Measurements from ENCODE around the gene TMEM140. TPM values are rescaled to one million over a fixed set of nuclear protein-coding genes. Genes with fewer than 3 reads are reported as not detected.

Gene TMEM140
- total RNA-seq, 8 experiments from 2014 or later: 4.7 to 18.5 (median 11.4) TPM

GRCh38 chr7:135160098-135160857, 12.4 kb downstream of the TMEM140 start:
- 63 to 100% (median 84%) methylated on average over 1 to 5 of the region's 5 CpGs; no CpG with 5 or more reads in 2 of the 10 experiments for WGBS, 10 experiments
- H3K4me1 ChIP-seq (replicated peaks in 1 of 2): peaks cover 0 to 6% of the 10 kb centered on the region in 2 donors
- ATAC-seq (replicated peaks in 6 of 8): peak in 2 of 8 experiments; percentile 41 to 49
- in situ Hi-C loops (cut with MboI; ENCODE audit: low pct_unique_long_range_greater_than_20kb in 2 of 9, low sequenced_read_pairs in 9 of 9, unreplicated experiment in 9 of 9): loop anchor here in 2 of 9 experiments (25.0 kb wide), 2 partner anchors 173 to 198 kb away; partner anchors contain the start of gene AGBL3 (in 1 of the 2)
- H3K27ac ChIP-seq: no peak overlapping the region
- no peak overlapping the region for H3K4me3 ChIP-seq

DNA sequence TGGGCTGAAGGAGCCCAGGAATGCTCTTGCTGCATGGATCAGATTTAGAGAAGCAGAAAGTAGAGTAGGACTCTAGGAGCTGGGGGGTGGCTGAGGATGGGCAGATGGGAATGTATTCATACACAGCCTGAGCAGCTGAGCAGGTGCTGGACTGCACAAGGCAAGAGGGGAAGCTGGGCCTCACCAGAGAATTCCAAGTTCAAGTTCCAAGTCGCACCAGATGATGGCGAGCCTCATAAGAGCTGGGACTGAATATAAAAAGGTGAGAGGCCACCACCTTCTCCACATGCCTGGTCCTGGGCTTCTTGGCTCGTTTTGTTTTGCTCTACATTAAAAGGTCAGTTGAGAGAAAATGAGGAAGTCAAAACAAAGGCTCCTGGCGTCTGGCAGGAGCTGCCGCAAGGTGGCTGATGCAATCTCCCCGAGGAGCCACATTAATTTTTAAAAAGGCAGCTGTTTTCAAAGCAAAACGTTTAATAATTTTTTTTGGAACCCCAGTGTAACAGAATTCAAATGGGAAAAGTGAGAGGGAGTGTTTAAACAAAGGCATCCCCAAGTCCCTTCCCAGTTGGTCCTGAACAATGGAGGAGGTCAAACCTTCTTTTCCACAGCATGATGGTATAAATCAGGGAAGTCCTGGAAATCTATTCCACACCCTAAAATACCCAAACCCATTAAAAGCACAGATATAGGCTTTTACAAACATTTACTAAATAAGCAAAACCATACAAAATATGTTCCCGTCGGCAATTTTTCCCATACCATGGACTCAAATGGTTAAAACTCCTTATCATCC, 13.2 kb downstream of the TMEM140 start:
- peak in 5 of 8 experiments; percentile 19 to 45 (median 21) for ATAC-seq (replicated peaks in 6 of 8)

GRCh38 chr7:135161669-135162068, 13.8 kb downstream of the TMEM140 start:
- ATAC-seq (replicated peaks in 6 of 8): no peak
- no peak overlapping the region for H3K27ac ChIP-seq
- peaks cover 0 to 6% of the 10 kb centered on the region in 2 donors for H3K4me1 ChIP-seq (replicated peaks in 1 of 2)
- H3K4me3 ChIP-seq: no peak overlapping the region
- WGBS, 10 experiments: 80 to 100% (median 98%) methylated on average over 1 to 4 of the region's 6 CpGs; no CpG with 5 or more reads in 2 of the 10 experiments
- in situ Hi-C loops (cut with MboI; ENCODE audit: low pct_unique_long_range_greater_than_20kb in 2 of 9, low sequenced_read_pairs in 9 of 9, unreplicated experiment in 9 of 9): loop anchor here in 2 of 9 experiments (25.0 kb wide), 2 partner anchors 174 to 199 kb away; partner anchors contain the start of gene AGBL3 (in 1 of the 2)

More for the DNA sequence above, 13.2 kb downstream of the TMEM140 start:
- WGBS, 10 experiments: 38 to 100% (median 79%) methylated on average over 1 to 9 of the region's 9 CpGs
- in situ Hi-C loops (cut with MboI; ENCODE audit: low pct_unique_long_range_greater_than_20kb in 2 of 9, low sequenced_read_pairs in 9 of 9, unreplicated experiment in 9 of 9): loop anchor here in 2 of 9 experiments (25.0 kb wide), 2 partner anchors 174 to 199 kb away; partner anchors contain the start of gene AGBL3 (in 1 of the 2)
- Histone ChIP-seq H3K4me1 (replicated peaks in 1 of 2) (peaks cover 0 to 6% of the 10 kb centered on the region in 2 donors), H3K4me3 (no peak overlapping the region), H3K27ac (no peak overlapping the region)

DNA sequence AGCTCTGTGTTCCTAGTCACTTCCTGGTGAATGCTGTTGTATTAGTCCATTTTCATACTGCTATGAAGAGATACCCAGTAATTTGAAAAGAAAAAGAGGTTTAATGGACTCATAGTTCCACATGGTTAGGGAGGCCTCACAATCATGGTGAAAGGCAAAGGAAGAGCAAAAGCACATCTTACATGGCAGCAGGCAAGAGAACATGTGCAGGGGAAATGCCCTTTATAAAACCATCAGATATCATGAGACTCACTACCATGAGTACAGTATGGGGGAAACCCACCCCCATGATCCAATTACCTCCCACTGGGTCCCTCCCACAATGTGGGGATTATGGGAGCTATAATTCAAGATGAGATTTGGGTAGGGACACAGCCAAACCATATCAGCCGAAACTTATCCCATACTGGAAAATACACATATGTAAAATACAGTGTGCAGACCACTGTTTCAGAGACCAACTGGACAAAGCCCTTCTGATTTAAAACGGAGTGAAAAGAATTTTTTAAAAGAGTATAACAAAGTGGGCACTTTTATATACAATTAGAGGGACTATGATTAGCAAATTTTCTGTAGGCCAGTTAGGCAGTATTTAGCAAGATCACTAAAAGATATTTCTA, 14.6 kb downstream of the TMEM140 start:
- no peak for ATAC-seq (replicated peaks in 6 of 8)
- in situ Hi-C loops (cut with MboI; ENCODE audit: low pct_unique_long_range_greater_than_20kb in 2 of 9, low sequenced_read_pairs in 9 of 9, unreplicated experiment in 9 of 9): loop anchor here in 2 of 9 experiments (25.0 kb wide), 2 partner anchors 175 to 200 kb away; partner anchors contain the start of gene AGBL3 (in 1 of the 2)
- no peak overlapping the region for H3K4me3 ChIP-seq
- 87 to 100% (median 98%) methylated on average over 1 to 2 of the region's 2 CpGs; no CpG with 5 or more reads in 4 of the 10 experiments for WGBS, 10 experiments
- no peak overlapping the region for H3K27ac ChIP-seq
- H3K4me1 ChIP-seq (replicated peaks in 1 of 2): peaks cover 0 to 6% of the 10 kb centered on the region in 2 donors

- Histone ChIP-seq H3K4me3 (no peak overlapping the region), H3K4me1 (replicated peaks in 1 of 2) (peaks cover 4 to 14% of the 10 kb centered on the region in 2 donors), H3K27ac (no peak overlapping the region)
- in situ Hi-C loops (cut with MboI; ENCODE audit: low pct_unique_long_range_greater_than_20kb in 2 of 9, low sequenced_read_pairs in 9 of 9, unreplicated experiment in 9 of 9): loop anchor here in 2 of 9 experiments (25.0 kb wide), 2 partner anchors 177 to 202 kb away; partner anchors contain the start of gene AGBL3 (in 1 of the 2)
- no peak for ATAC-seq (replicated peaks in 6 of 8)
- WGBS, 10 experiments: 80 to 100% (median 99%) methylated on average over 2 to 7 of the region's 18 CpGs; no CpG with 5 or more reads in 4 of the 10 experiments
Measured at GRCh38 chr7:135164357-135165061, 16.6 kb downstream of the TMEM140 start.

- H3K27ac ChIP-seq: no peak overlapping the region
- H3K4me3 ChIP-seq: no peak overlapping the region
- in situ Hi-C loops (cut with MboI; ENCODE audit: low pct_unique_long_range_greater_than_20kb in 2 of 9, low sequenced_read_pairs in 9 of 9, unreplicated experiment in 9 of 9): loop anchor here in 2 of 9 experiments (25.0 kb wide), 2 partner anchors 179 to 204 kb away; partner anchors contain the start of gene AGBL3 (in 1 of the 2)
- H3K4me1 ChIP-seq (replicated peaks in 1 of 2): peaks cover 5 to 13% of the 10 kb centered on the region in 2 donors
- 40 to 94% (median 86%) methylated on average over 1 to 3 of the region's 4 CpGs; no CpG with 5 or more reads in 5 of the 10 experiments for WGBS, 10 experiments
- no peak for ATAC-seq (replicated peaks in 6 of 8)
Measured at GRCh38 chr7:135165862-135166261, 18.0 kb downstream of the TMEM140 start.

DNA sequence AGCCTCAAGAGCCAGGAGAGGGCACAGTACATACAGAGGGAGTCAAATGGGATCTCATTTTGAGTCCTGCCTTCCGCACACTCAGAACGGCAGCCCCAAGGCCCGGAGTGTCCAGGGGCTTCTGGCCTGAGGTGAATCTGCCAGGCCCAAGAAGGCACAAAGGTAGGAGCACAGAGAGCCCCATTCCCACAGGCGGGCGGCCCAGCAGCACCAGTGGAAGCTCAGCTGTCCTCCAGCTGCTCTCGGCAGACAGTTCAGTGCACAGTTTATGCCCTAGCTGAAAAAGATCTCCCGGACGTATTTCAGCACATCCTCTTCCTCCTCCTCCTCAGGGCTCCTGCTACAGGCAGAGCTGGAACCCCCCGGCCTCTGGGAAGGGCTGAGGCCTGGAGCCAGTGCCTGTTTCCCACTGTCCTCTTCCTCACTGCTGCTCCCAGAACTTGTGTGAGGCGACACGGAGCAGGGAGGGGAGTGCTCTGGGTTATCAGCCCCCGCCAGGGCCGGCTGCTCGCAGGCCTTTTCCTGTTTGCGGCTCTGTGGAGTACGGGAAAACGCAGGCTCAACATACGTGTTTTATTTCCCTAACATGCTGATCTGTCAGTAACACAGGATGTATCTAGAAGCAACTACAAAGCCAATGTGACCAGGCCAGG, 18.6 kb downstream of the TMEM140 start:
- no peak for ATAC-seq (replicated peaks in 6 of 8)
- WGBS, 10 experiments: 70 to 100% (median 97%) methylated on average over 1 to 9 of the region's 18 CpGs; no CpG with 5 or more reads in 2 of the 10 experiments
- in situ Hi-C loops (cut with MboI; ENCODE audit: low pct_unique_long_range_greater_than_20kb in 2 of 9, low sequenced_read_pairs in 9 of 9, unreplicated experiment in 9 of 9): loop anchor here in 2 of 9 experiments (25.0 kb wide), 2 partner anchors 179 to 204 kb away; partner anchors contain the start of gene AGBL3 (in 1 of the 2)
- no peak overlapping the region for H3K27ac ChIP-seq
- H3K4me3 ChIP-seq: no peak overlapping the region
- H3K4me1 ChIP-seq (replicated peaks in 1 of 2): peaks cover 5 to 10% of the 10 kb centered on the region in 2 donors

GRCh38 chr7:135167365-135167917, 19.6 kb downstream of the TMEM140 start:
- Histone ChIP-seq H3K27ac (no peak overlapping the region), H3K4me1 (replicated peaks in 1 of 2) (peaks cover 5 to 10% of the 10 kb centered on the region in 2 donors), H3K4me3 (no peak overlapping the region)
- in situ Hi-C loops (cut with MboI; ENCODE audit: low pct_unique_long_range_greater_than_20kb in 2 of 9, low sequenced_read_pairs in 9 of 9, unreplicated experiment in 9 of 9): loop anchor here in 2 of 9 experiments (25.0 kb wide), 2 partner anchors 180 to 205 kb away; partner anchors contain the start of gene AGBL3 (in 1 of the 2)
- 57 to 100% (median 82%) methylated on average over 1 to 4 of the region's 12 CpGs; no CpG with 5 or more reads in 2 of the 10 experiments for WGBS, 10 experiments
- ATAC-seq (replicated peaks in 6 of 8): no peak

GRCh38 chr7:135168001-135168400, 20.1 kb downstream of the TMEM140 start:
- no peak for ATAC-seq (replicated peaks in 6 of 8)
- 60 to 100% (median 100%) methylated on average over 1 to 4 of the region's 9 CpGs; no CpG with 5 or more reads in 6 of the 10 experiments for WGBS, 10 experiments
- Histone ChIP-seq H3K4me3 (no peak overlapping the region), H3K27ac (no peak overlapping the region), H3K4me1 (replicated peaks in 1 of 2) (peaks cover 5 to 10% of the 10 kb centered on the region in 2 donors)
- in situ Hi-C loops (cut with MboI; ENCODE audit: low pct_unique_long_range_greater_than_20kb in 2 of 9, low sequenced_read_pairs in 9 of 9, unreplicated experiment in 9 of 9): loop anchor here in 2 of 9 experiments (25.0 kb wide), 2 partner anchors 181 to 206 kb away; partner anchors contain the start of gene AGBL3 (in 1 of the 2)

GRCh38 chr7:135168489-135169140, 20.7 kb downstream of the TMEM140 start:
- H3K4me3 ChIP-seq: no peak overlapping the region
- peaks cover 5 to 10% of the 10 kb centered on the region in 2 donors for H3K4me1 ChIP-seq (replicated peaks in 1 of 2)
- WGBS, 10 experiments: 79 to 100% (median 94%) methylated on average over 2 to 6 of the region's 13 CpGs; no CpG with 5 or more reads in 1 of the 10 experiments
- ATAC-seq (replicated peaks in 6 of 8): no peak
- H3K27ac ChIP-seq: no peak overlapping the region
- in situ Hi-C loops (cut with MboI; ENCODE audit: low pct_unique_long_range_greater_than_20kb in 2 of 9, low sequenced_read_pairs in 9 of 9, unreplicated experiment in 9 of 9): loop anchor here in 2 of 9 experiments (25.0 kb wide), 2 partner anchors 181 to 206 kb away; partner anchors contain the start of gene AGBL3 (in 1 of the 2)

All from motor neuron (in vitro differentiated cells).